HG02759 (cell line): ENCODE data around the gene C2orf68.
"Not testable (repeated sequence)": the region's sequence is repeated elsewhere in the genome, so short reads cannot be mapped to it uniquely, and the experiment has no call there.

Experiments used
- ATAC-seq: cut with Tn5 transposase; IDR thresholded peaks from one replicate; pipeline ENCODE4 v1.9.1; 2021; ENCODE audit warnings: mild to moderate bottlenecking, moderate library complexity; ENCODE audit not compliant: unreplicated experiment

The C2orf68 gene

GRCh38 chr2:85631316-85631715 lies 19.4 kb upstream of the C2orf68 start:
- no peak for ATAC-seq

DNA sequence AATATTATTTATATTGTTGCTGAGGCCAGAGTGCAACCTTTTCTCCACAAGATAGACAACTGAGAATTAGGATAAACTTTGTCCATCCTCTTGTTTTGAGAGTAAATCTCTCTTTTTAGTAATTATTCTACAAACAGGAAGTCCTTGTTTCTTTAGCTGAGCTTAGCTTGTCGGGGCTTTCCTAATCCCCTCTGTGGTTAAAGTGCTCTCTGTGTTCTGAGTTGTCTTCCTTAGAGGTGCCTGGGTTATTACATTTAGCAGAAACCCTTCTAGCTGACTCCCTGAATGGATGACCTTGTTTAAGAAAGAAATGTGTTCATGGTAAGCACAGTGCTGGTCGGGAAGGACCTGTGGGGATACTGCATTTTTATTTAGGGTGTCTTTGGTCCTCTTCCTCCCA lies 16.8 kb upstream of the C2orf68 start:
- no peak for ATAC-seq

DNA sequence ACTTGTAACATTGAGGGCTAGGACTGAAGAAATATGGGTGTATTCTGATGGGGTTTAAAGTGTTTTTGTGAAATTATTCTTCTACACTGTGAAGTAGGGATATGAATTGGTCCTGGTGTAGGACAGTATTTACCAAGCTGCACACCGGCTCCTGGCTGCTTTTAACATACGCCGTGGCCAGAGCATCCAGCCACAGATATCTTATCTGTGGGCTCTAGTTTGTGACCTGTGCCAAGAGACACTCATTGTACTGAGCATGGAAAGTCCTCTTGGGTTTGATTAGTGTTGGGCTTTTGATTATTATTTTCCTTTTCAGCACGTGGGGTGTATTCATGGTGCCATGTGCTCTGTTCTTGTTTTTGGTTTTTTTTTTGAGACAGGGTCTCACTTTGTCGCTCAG lies 12.1 kb upstream of the C2orf68 start:
- no peak for ATAC-seq

- ATAC-seq: no peak
Observed at GRCh38 chr2:85621338-85621737, 9.5 kb upstream of the C2orf68 start.

- no peak for ATAC-seq
Observed at GRCh38 chr2:85619617-85620016, 7.8 kb upstream of the C2orf68 start.

DNA sequence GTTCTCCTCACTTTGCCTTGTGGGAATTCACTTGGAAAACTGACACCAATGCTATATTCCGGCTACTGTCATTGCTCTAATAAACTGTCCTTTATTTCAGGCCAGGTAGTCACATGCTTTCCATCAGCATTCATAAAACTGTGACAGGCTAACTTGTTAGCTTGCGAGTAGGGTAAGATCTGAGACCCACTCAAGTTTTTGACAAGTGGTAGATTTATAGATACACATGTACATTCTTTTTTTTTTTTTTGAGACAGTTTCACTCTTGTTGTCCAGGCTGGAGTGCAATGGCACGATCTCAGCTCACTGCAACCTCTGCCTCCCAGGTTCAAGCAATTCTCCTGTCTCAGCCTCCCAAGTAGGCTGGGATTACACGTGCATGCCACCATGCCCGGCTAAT lies 5.9 kb upstream of the C2orf68 start:
- ATAC-seq: not testable (repeated sequence)

DNA sequence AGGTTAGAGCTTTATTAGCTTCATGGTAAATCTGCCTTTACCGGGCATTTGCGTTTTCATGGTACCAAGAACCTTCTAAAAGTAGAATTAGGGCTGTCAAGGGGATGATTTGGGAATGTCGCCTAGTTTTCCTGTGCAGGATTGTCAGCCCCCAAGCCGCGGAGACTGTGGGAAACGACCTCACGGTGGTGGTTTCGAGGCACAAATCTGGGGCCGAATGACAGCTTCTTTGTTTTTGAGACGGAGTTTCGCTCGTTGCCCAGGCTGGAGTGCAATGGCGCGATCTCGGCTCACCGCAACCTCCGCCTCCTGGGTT lies 3.5 kb upstream of the C2orf68 start:
- ATAC-seq: no peak

GRCh38 chr2:85614757-85615156 lies 2.9 kb upstream of the C2orf68 start:
- not testable (repeated sequence) for ATAC-seq

DNA sequence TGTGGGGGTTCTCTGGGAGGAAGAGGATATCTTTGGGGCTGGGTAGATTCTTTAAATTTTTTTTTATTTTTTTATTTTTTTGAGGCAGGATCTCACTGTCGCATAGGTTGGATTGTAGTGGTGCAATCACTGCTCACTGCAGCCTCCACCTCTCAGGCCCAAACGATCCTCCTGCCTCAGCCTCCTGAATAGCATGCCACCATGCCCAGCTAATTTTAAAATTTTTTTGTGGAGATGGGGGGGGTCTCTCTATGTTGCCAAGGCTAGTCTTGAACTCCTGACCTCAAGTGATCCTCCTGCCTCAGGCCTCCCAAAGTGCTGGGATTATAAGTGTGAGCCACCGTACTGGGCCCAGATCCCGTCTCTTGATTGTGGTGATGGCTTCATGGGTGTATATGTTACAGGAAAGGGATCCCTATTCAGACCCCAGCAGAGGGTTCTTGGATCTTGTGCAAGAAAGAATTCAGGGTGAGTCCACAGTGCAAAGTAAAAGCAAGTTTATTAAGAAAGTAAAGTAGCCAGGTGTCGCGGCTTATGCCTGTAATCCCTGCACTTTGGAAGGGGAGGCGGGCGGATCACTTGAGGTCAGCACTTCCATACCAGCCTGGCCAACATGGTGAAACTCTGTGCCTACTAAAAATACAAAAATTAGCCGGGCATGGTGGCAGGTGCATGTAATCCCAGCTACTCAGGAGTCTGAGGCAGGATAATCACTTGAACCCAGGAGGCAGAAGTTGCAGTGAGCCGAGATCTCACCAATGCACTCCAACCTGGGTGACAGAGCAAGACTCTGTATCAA lies 2.0 kb upstream of the C2orf68 start:
- ATAC-seq: no peak

GRCh38 chr2:85611217-85611704 lies 605 bp downstream of the C2orf68 start:
- no peak for ATAC-seq

GRCh38 chr2:85607268-85608215 lies 4.3 kb downstream of the C2orf68 start:
- ATAC-seq: no peak

GRCh38 chr2:85606116-85606455 lies 5.8 kb downstream of the C2orf68 start:
- ATAC-seq: no peak

- no peak for ATAC-seq
Observed at GRCh38 chr2:85605406-85606115, 6.3 kb downstream of the C2orf68 start.

DNA sequence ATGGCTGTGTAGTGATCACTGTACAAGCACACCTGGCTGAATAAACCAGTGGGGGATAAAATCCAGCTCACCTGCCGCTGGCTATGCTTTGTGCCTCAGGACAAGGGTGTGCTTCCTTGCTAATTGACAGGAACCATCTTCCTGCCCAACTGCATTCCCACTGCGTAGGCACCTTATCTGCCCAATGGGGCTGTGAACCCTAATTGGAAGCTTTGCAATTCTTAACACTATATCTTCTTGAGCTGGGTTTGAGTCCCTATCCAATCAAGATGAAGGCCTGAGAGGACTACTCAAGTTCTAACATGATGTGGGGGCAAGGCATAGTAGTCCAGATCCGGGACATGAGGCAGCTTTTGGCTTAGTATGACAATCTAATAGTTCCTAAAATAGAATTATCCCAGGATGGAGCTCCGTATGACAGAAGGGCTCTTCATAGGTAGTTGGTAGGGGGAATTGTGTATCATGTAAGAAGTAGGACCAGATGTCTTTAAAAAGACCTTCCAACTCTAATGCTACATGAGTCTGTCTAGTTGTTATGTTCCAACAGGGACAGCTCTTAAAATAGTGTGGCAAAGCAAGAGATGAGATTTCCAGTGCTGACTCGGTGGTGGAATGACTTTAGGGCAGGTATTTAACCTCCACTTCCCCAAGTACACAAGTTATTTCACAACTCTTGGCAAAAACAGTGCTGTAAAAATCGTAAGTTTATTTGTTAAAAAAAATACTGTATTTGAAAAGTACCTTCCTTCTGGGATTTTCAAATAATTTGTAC lies 7.1 kb downstream of the C2orf68 start:
- ATAC-seq: no peak

- not testable (repeated sequence) for ATAC-seq
Observed at GRCh38 chr2:85604133-85604444, 7.8 kb downstream of the C2orf68 start.

DNA sequence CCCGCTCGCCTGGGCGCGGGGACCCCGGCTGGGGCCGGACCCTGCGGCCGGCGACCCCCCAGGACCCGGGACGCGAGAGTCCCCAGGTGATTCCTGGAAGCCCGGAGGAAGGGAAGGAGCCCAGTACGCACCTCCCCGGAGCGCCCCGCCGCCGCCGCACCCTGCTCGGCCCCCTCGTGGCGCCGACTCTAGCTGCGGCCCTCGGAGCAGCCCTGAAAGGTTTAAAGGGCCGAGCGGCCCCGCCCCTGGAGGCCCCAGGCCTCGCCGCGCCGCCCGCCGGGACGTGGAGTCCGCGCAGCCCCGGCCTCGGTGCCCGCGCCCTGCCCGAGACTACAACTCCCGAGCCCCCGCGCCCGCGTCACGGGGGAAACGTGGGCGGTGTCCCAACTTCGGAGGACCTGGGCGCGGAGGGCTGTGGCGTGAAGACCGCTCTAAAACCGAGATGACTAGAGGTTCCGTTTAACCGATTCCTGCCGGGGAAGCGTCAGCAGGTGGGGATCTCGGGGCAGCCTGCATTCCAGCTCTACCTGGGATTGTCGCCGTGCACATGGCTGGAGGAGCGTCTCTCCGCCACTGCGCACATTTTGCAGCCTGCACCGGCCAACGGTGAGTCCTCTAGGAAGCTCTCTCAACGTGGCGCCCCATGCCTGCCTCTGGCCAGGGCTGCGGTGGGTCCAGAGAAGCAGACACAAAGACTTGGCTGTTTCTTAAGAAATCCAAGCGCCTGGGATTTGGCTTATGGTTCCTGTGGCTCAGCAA lies 9.2 kb downstream of the C2orf68 start, which contains the start of gene TMEM150A:
TSS of gene TMEM150A (minus strand) at position 223 of the 759 bp plus-strand sequence. CDS start 750 bp downstream, outside the sequence.
- peak; percentile 99 for ATAC-seq

DNA sequence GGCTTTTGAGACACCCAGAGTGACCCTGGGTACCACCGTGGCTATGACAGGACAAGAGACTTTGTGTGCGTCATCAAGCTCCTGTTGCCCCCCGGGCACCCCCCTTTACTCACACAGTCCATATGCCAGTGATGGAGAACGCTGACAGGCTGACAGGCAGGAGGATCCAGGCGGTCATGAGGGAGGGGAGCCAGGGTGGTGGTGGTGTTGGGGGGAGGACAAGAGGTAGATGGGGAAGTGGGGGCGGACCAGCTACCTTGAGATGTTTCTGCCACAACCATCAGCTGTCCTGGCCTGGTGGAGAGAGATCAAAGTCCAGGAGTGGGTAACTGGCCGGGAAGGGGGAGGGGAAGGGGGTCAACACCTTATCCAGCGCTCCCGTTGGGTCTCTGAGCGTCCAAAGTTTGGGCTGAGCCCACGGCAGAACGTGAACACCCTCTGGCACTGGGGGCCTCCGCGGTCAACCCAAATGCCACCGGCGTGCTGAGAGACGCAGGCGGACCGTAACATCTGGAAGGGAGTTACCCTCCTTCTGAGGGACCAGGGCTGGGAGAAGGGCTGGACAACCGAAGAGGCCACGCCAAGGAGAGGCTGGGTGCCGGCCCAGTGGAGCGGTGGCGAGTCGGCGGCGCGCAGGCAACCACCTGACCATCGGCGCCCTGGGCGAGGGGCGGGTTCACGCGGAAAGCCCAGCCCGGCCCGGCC lies 9.9 kb downstream of the C2orf68 start:
- ATAC-seq: peak; percentile 42

- ATAC-seq: no peak
Observed at GRCh38 chr2:85600951-85601770, 10.7 kb downstream of the C2orf68 start.

GRCh38 chr2:85600235-85600575 lies 11.7 kb downstream of the C2orf68 start:
- ATAC-seq: no peak
